HEK293 (cell line): Measurements from ENCODE around the gene MYO5C.

Experiments
- CTCF ChIA-PET: fragments of 350-600 bp; formaldehyde crosslinking; extraction: SDS; loops from one replicate; lab custom pipeline; 2021; ENCODE audit warnings: antibody characterized with exemption; lab: Yijun Ruan, JAX
- POLR2A ChIA-PET: fragments of 300-600 bp; formaldehyde crosslinking; extraction: SDS; loops from one replicate; lab custom pipeline; 2020; ENCODE audit warnings: antibody characterized with exemption, inconsistent platforms; lab: Yijun Ruan, JAX
- H3K27ac ChIP-seq: fragments of 200-500 bp; sonication (Bioruptor generic); 2 replicates; pipeline ENCODE4 v1.5.1; 2014; ENCODE audit warnings: low read depth, low read length, control low read depth, inconsistent platforms; ENCODE audit errors: extremely low read depth
- H3K36me3 ChIP-seq, 2 experiments: fragments of 200-500 bp in 1 of 2; sonication (Bioruptor generic) in 1 of 2; 1 replicate in 1 of 2; 2 replicates in 1 of 2; pipeline ENCODE4 v1.5.1; 2014 to 2017; ENCODE audit warnings: inconsistent platforms in 2 of 2, low read length in 2 of 2; ENCODE audit not compliant: control insufficient read depth in 2 of 2, insufficient read depth in 1 of 2
- H3K4me1 ChIP-seq: fragments of 200-500 bp; sonication (Bioruptor generic); 2 replicates; pipeline ENCODE4 v1.5.1; 2014; ENCODE audit warnings: mild to moderate bottlenecking, low read length, inconsistent platforms; ENCODE audit not compliant: control insufficient read depth, insufficient read depth
- H3K4me3 ChIP-seq: 2 replicates; pipeline ENCODE4 v1.5.1; 2011; ENCODE audit warnings: low read depth, mild to moderate bottlenecking, control low read depth, low read length, moderate library complexity
- H3K9me3 ChIP-seq: fragments of 200-500 bp; sonication (Bioruptor generic); 2 replicates; pipeline ENCODE4 v1.5.1; 2014; ENCODE audit warnings: low read depth, low read length, inconsistent platforms; ENCODE audit not compliant: control insufficient read depth, insufficient read depth
- BCL11A ChIP-seq: fragments of 450-650 bp; formaldehyde crosslinking; IDR thresholded peaks from 2 replicates; pipeline ENCODE4 v1.5.1; 2016; ENCODE audit warnings: low read depth, missing biosample characterization, missing genetic modification characterization
- EGR2 ChIP-seq: fragments of 450-650 bp; formaldehyde crosslinking; IDR thresholded peaks from 2 replicates; pipeline ENCODE4 v1.5.1; 2016; ENCODE audit warnings: low read depth, missing biosample characterization, missing genetic modification characterization
- GLIS2 ChIP-seq: fragments of 450-650 bp; formaldehyde crosslinking; IDR thresholded peaks from 2 replicates; pipeline ENCODE4 v1.5.1; 2016; ENCODE audit warnings: missing biosample characterization, missing genetic modification characterization
- HOXC10 ChIP-seq: sonication (generic); formaldehyde crosslinking; IDR thresholded peaks from 2 replicates; pipeline ENCODE4 v1.8.1; 2023; ENCODE audit warnings: mild to moderate bottlenecking, missing genetic modification reagents
- SCRT2 ChIP-seq: fragments of 450-650 bp; formaldehyde crosslinking; IDR thresholded peaks from 2 replicates; pipeline ENCODE4 v1.5.1; 2016; ENCODE audit warnings: missing biosample characterization, missing genetic modification characterization
- TCF7L2 ChIP-seq: IDR thresholded peaks from 2 replicates; pipeline ENCODE4 v1.6.1; 2011; ENCODE audit warnings: low read depth, mild to moderate bottlenecking, inconsistent platforms, low read length, moderate library complexity, borderline replicate concordance
- ZBTB21 ChIP-seq: fragments of 450-650 bp; formaldehyde crosslinking; IDR thresholded peaks from 2 replicates; pipeline ENCODE4 v1.5.1; 2017; ENCODE audit warnings: missing biosample characterization, missing genetic modification characterization
- ZBTB6 ChIP-seq: fragments of 450-650 bp; formaldehyde crosslinking; IDR thresholded peaks from 2 replicates; pipeline ENCODE4 v1.5.1; 2017; ENCODE audit warnings: missing biosample characterization, missing genetic modification characterization
- ZEB2 ChIP-seq: fragments of 450-650 bp; formaldehyde crosslinking; IDR thresholded peaks from 2 replicates; pipeline ENCODE4 v1.5.1; 2016; ENCODE audit warnings: missing biosample characterization, missing genetic modification characterization
- ZFHX2 ChIP-seq: fragments of 450-650 bp; formaldehyde crosslinking; conservative IDR thresholded peaks from 2 replicates; pipeline ENCODE4 v1.5.1; 2016; ENCODE audit warnings: missing biosample characterization, missing genetic modification characterization
- ZNF121 ChIP-seq: fragments of 450-650 bp; formaldehyde crosslinking; IDR thresholded peaks from 2 replicates; pipeline ENCODE4 v1.5.1; 2016; ENCODE audit warnings: missing biosample characterization, missing genetic modification characterization
- ZNF214 ChIP-seq: fragments of 450-650 bp; formaldehyde crosslinking; IDR thresholded peaks from 2 replicates; pipeline ENCODE4 v1.5.1; 2017; ENCODE audit warnings: missing biosample characterization, mild to moderate bottlenecking, missing genetic modification characterization, borderline replicate concordance
- ZNF221 ChIP-seq: fragments of 450-650 bp; formaldehyde crosslinking; IDR thresholded peaks from 2 replicates; pipeline ENCODE4 v1.5.1; 2017; ENCODE audit warnings: missing biosample characterization, missing genetic modification characterization, borderline replicate concordance
- ZNF223 ChIP-seq: fragments of 450-650 bp; formaldehyde crosslinking; IDR thresholded peaks from 2 replicates; pipeline ENCODE4 v1.5.1; 2016; ENCODE audit warnings: missing biosample characterization, missing genetic modification characterization
- ZNF23 ChIP-seq: fragments of 450-650 bp; formaldehyde crosslinking; IDR thresholded peaks from 2 replicates; pipeline ENCODE4 v1.5.1; 2016; ENCODE audit warnings: missing biosample characterization, missing genetic modification characterization, borderline replicate concordance
- ZNF266 ChIP-seq: fragments of 450-650 bp; formaldehyde crosslinking; IDR thresholded peaks from 2 replicates; pipeline ENCODE4 v1.5.1; 2016; ENCODE audit warnings: missing biosample characterization, missing genetic modification characterization, low read depth
- ZNF274 ChIP-seq, 2 experiments: fragments of 200-500 bp in 1 of 2; fragments of 450-650 bp in 1 of 2; sonication (Bioruptor generic) in 1 of 2; formaldehyde crosslinking in 1 of 2; IDR thresholded peaks; 2 replicates each; pipeline versions ENCODE4 v1.5.1 to v1.6.1; 2014 to 2016; ENCODE audit warnings: borderline replicate concordance in 1 of 2, inconsistent platforms in 1 of 2, low read length in 1 of 2, missing biosample characterization in 1 of 2, missing genetic modification characterization in 1 of 2
- ZNF37A ChIP-seq: fragments of 450-650 bp; IDR thresholded peaks from 2 replicates; pipeline ENCODE4 v1.5.1; 2018; ENCODE audit warnings: missing biosample characterization, missing genetic modification characterization
- ZNF404 ChIP-seq: fragments of 450-650 bp; formaldehyde crosslinking; IDR thresholded peaks from 2 replicates; pipeline ENCODE4 v1.5.1; 2017; ENCODE audit warnings: missing biosample characterization, missing genetic modification characterization
- ZNF426 ChIP-seq: fragments of 450-650 bp; formaldehyde crosslinking; IDR thresholded peaks from 2 replicates; pipeline ENCODE4 v1.5.1; 2017; ENCODE audit warnings: missing biosample characterization, missing genetic modification characterization, mild to moderate bottlenecking, inconsistent platforms, moderate library complexity
- ZNF555 ChIP-seq: fragments of 450-650 bp; formaldehyde crosslinking; conservative IDR thresholded peaks from 2 replicates; pipeline ENCODE4 v1.5.1; 2017; ENCODE audit warnings: missing biosample characterization, mild to moderate bottlenecking, missing genetic modification characterization, inconsistent platforms
- ZNF560 ChIP-seq: fragments of 450-650 bp; formaldehyde crosslinking; IDR thresholded peaks from 2 replicates; pipeline ENCODE4 v1.5.1; 2017; ENCODE audit warnings: missing biosample characterization, missing genetic modification characterization, borderline replicate concordance
- ZNF585B ChIP-seq: fragments of 450-650 bp; formaldehyde crosslinking; IDR thresholded peaks from 2 replicates; pipeline ENCODE4 v1.5.1; 2016; ENCODE audit warnings: missing biosample characterization, missing genetic modification characterization
- ZNF639 ChIP-seq: fragments of 450-650 bp; formaldehyde crosslinking; IDR thresholded peaks from 2 replicates; pipeline ENCODE4 v1.5.1; 2016; ENCODE audit warnings: missing biosample characterization, missing genetic modification characterization
- TF ChIP-seq, protein P1 (sequence below): fragments of 450-650 bp; formaldehyde crosslinking; conservative IDR thresholded peaks from 2 replicates; pipeline ENCODE4 v1.5.1; 2016; ENCODE audit warnings: low read depth, missing biosample characterization, missing genetic modification characterization

The MYO5C gene

GRCh38 chr15:52308446-52309153, 13.0 kb upstream of the MYO5C start:
- no peak overlapping the region for H3K4me3 ChIP-seq
- peaks cover 0 to 7% of the 10 kb centered on the region in 2 experiments; a peak in 1 of 3 replicates for H3K36me3 ChIP-seq
- no peak overlapping the region for H3K27ac ChIP-seq
- no peaks in the 10 kb centered on the region for H3K4me1 ChIP-seq
- TF ChIP-seq, protein P1, sequence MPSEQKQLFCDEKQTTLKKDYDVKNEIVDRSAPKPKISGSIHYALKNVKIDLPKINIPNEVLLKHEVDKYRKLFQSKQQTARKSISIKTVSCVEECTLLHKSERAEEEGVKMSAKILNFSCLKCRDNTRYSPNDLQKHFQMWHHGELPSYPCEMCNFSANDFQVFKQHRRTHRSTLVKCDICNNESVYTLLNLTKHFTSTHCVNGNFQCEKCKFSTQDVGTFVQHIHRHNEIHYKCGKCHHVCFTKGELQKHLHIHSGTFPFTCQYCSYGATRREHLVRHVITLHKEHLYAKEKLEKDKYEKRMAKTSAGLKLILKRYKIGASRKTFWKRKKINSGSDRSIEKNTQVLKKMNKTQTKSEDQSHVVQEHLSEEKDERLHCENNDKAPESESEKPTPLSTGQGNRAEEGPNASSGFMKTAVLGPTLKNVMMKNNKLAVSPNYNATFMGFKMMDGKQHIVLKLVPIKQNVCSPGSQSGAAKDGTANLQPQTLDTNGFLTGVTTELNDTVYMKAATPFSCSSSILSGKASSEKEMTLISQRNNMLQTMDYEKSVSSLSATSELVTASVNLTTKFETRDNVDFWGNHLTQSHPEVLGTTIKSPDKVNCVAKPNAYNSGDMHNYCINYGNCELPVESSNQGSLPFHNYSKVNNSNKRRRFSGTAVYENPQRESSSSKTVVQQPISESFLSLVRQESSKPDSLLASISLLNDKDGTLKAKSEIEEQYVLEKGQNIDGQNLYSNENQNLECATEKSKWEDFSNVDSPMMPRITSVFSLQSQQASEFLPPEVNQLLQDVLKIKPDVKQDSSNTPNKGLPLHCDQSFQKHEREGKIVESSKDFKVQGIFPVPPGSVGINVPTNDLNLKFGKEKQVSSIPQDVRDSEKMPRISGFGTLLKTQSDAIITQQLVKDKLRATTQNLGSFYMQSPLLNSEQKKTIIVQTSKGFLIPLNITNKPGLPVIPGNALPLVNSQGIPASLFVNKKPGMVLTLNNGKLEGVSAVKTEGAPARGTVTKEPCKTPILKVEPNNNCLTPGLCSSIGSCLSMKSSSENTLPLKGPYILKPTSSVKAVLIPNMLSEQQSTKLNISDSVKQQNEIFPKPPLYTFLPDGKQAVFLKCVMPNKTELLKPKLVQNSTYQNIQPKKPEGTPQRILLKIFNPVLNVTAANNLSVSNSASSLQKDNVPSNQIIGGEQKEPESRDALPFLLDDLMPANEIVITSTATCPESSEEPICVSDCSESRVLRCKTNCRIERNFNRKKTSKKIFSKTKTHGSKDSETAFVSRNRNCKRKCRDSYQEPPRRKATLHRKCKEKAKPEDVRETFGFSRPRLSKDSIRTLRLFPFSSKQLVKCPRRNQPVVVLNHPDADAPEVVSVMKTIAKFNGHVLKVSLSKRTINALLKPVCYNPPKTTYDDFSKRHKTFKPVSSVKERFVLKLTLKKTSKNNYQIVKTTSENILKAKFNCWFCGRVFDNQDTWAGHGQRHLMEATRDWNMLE, result no peak
- TF ChIP-seq ZNF639 (tag by site-specific recombination), result no peak
- no peak for TF ChIP-seq ZEB2 (tag by site-specific recombination)
- ChIA-PET CTCF (no interaction called here), POLR2A (no interaction called here)
- H3K9me3 ChIP-seq, result no peaks in the 10 kb centered on the region

- no peak overlapping the region for H3K27ac ChIP-seq
- peaks cover 0 to 3% of the 10 kb centered on the region in 2 experiments; a peak in 1 of 3 replicates for H3K36me3 ChIP-seq
- H3K9me3 ChIP-seq, result no peaks in the 10 kb centered on the region
- CTCF ChIA-PET, result no interaction called here
- TF ChIP-seq ZNF266 (tag by site-specific recombination), result no peak
- no peak for TF ChIP-seq ZNF585B (tag by site-specific recombination)
- no peak for TF ChIP-seq ZNF404
- no peak for TF ChIP-seq ZNF223 (tag by site-specific recombination)
- no peak for TF ChIP-seq ZNF274 (IDR thresholded peaks at IDR 0.05; ENCODE audit: low read length)
- TF ChIP-seq ZNF274 (tag by site-specific recombination; IDR thresholded peaks at IDR 0.05; ENCODE audit: borderline replicate concordance), result no peak
- no peak for TF ChIP-seq ZNF555 (tag by site-specific recombination)
- TF ChIP-seq SCRT2, result no peak
- no peak for TF ChIP-seq GLIS2
- no peak for TF ChIP-seq ZNF214 (tag by site-specific recombination)
- no peaks in the 10 kb centered on the region for H3K4me1 ChIP-seq
- no peak overlapping the region for H3K4me3 ChIP-seq
- POLR2A ChIA-PET, result no interaction called here
Observed at GRCh38 chr15:52307847-52308246, 12.2 kb upstream of the MYO5C start.

DNA sequence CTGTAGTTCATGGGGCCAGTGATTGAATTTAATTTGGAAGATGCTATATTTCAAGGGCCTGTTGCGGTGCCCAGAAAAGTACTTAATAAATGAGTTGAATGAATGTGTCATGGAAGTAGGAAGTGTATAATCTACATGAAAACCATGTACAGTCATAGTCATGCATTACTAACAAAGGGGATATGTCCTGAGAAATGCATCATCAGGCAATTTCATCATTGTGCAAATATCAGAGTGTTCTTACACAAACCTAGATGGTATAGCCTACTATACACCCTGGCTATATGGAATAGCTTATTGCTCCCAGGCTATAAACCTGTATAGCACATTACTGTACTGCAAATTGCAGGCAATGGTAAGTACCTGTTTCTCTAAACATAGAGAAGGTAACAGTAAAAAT, 10.7 kb upstream of the MYO5C start:
- no peak overlapping the region for H3K27ac ChIP-seq
- no peaks in the 10 kb centered on the region for H3K4me1 ChIP-seq
- CTCF ChIA-PET, result interaction anchor here (0.8 kb wide), 1 partner anchor 13 kb away, joined by 3 read pairs; no protein-coding TSS in a partner anchor
- no peaks in the 10 kb centered on the region for H3K36me3 ChIP-seq
- POLR2A ChIA-PET, result no interaction called here
- no peak for TF ChIP-seq ZNF121 (tag by site-specific recombination)
- TF ChIP-seq ZNF37A (tag by site-specific recombination), result no peak
- TF ChIP-seq HOXC10, result no peak
- TF ChIP-seq ZBTB6 (tag by site-specific recombination), result no peak
- TF ChIP-seq EGR2 (tag by site-specific recombination), result no peak
- no peak for TF ChIP-seq ZFHX2 (tag by site-specific recombination)
- no peak for TF ChIP-seq ZBTB21
- TF ChIP-seq ZNF23, result no peak
- TF ChIP-seq ZNF555 (tag by site-specific recombination), result no peak
- TF ChIP-seq TCF7L2, result no peak
- TF ChIP-seq ZNF560 (tag by site-specific recombination), result no peak
- TF ChIP-seq BCL11A (tag by site-specific recombination), result no peak
- no peak for TF ChIP-seq ZNF426
- TF ChIP-seq ZNF221 (tag by site-specific recombination), result no peak
- no peak overlapping the region for H3K4me3 ChIP-seq
- H3K9me3 ChIP-seq, result no peaks in the 10 kb centered on the region
